ENCODE measurements around the gene TINAG. TPM values are rescaled to one million over a fixed set of nuclear protein-coding genes. Genes with fewer than 3 reads are reported as not detected.

The TINAG gene
- total RNA-seq, 1 donor from 2014 or later = 0.41 TPM

DNA sequence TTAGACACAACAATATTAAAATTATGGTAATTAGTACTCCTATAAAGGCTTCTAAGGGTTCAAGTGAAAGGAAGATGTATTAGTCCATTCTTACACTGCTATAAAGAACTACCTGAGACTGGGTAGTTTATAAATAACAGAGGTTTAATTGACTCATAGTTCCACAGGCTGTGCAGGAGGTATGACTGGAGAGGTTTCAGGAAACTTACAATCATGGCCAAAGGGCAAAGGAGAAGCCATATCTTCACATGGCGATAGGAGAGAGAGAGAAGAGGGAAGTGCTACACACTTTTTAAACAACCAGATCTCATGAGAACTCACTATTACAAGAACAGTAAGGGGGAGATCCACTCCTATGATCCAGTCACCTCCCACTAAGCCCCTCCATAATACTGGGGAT lies 52.9 kb downstream of the TINAG start:
- Histone ChIP-seq H3K27ac (replicated peaks) (no peak overlapping the region), H3K9me3 (replicated peaks) (no peaks in the 10 kb centered on the region), H3K4me1 (no peaks in the 10 kb centered on the region), H3K36me3 (no peaks in the 10 kb centered on the region), H3K27me3 (ENCODE audit: low read depth) (no peaks in the 10 kb centered on the region), H3K4me3 (no peak overlapping the region)
- DNase-seq = no peak
- TF ChIP-seq, protein P1, sequence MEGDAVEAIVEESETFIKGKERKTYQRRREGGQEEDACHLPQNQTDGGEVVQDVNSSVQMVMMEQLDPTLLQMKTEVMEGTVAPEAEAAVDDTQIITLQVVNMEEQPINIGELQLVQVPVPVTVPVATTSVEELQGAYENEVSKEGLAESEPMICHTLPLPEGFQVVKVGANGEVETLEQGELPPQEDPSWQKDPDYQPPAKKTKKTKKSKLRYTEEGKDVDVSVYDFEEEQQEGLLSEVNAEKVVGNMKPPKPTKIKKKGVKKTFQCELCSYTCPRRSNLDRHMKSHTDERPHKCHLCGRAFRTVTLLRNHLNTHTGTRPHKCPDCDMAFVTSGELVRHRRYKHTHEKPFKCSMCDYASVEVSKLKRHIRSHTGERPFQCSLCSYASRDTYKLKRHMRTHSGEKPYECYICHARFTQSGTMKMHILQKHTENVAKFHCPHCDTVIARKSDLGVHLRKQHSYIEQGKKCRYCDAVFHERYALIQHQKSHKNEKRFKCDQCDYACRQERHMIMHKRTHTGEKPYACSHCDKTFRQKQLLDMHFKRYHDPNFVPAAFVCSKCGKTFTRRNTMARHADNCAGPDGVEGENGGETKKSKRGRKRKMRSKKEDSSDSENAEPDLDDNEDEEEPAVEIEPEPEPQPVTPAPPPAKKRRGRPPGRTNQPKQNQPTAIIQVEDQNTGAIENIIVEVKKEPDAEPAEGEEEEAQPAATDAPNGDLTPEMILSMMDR (IDR thresholded peaks at IDR 0.05; ENCODE audit: borderline replicate concordance) = no peak
- intact Hi-C loops (cut with micrococcal nuclease) = no loop called here

DNA sequence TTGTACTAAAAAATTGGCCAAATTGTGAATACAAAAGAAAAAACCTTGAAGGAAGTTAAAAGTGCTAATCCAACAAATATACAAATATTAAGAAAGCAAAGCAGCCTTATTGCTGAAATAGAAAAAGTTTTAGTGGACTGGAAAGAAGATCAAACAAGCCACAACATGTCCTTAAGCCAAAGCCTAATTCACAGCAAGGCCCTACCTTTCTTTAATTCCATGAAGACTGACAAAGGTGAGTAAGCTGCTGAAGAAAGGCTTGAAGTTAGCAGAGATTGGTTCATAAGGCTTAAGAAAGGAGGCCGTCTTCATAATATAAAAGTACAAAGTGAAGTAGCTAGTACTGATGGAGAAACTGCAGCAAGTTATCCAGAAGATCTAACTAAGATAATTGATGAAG lies 53.5 kb downstream of the TINAG start:
- no peaks in the 10 kb centered on the region for H3K9me3 ChIP-seq (replicated peaks)
- DNase-seq = no peak
- no peaks in the 10 kb centered on the region for H3K4me1 ChIP-seq
- H3K27me3 ChIP-seq (ENCODE audit: low read depth) = no peaks in the 10 kb centered on the region
- no peaks in the 10 kb centered on the region for H3K36me3 ChIP-seq
- TF ChIP-seq, protein P1 (IDR thresholded peaks at IDR 0.05; ENCODE audit: borderline replicate concordance) = no peak
- intact Hi-C loops (cut with micrococcal nuclease) = no loop called here
- no peak overlapping the region for H3K27ac ChIP-seq (replicated peaks)
- H3K4me3 ChIP-seq = no peak overlapping the region

DNA sequence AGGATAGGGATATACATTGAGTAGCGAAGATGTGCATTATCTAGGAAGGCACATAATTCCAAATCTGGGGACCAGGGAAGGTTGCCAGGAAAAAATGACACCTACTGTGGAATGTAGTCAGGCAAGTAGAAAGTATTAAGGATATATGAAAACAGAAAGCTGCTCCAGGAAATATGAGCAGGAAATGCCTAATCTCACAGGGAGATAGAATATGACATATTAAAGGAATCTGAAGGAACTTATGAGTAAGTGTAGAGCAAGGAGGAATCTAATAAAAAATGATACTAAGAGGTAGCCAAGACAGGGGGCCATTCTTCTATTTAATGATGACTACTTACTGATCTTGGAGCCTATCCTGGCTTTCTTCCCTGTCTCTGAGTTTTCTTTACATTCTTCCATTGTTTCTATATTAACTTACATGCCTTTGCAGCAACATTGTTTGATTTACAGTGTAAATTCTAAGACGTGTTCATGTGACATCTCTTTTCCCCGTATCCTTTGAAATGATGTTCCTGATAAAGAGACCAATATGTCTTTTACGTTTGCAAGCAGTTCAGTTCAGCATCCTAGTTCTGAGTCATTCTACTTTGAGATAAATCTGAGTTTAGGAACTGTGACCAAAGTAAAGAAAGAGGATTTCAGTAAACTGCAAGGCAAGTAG lies 58.6 kb downstream of the TINAG start:
- DNase-seq = no peak
- H3K27me3 ChIP-seq (ENCODE audit: low read depth) = no peaks in the 10 kb centered on the region
- H3K4me1 ChIP-seq = no peaks in the 10 kb centered on the region
- H3K27ac ChIP-seq (replicated peaks) = no peak overlapping the region
- no peak overlapping the region for H3K4me3 ChIP-seq
- TF ChIP-seq, protein P1 (IDR thresholded peaks at IDR 0.05; ENCODE audit: borderline replicate concordance) = no peak
- intact Hi-C loops (cut with micrococcal nuclease) = no loop called here
- no peaks in the 10 kb centered on the region for H3K9me3 ChIP-seq (replicated peaks)
- H3K36me3 ChIP-seq = no peaks in the 10 kb centered on the region

DNA sequence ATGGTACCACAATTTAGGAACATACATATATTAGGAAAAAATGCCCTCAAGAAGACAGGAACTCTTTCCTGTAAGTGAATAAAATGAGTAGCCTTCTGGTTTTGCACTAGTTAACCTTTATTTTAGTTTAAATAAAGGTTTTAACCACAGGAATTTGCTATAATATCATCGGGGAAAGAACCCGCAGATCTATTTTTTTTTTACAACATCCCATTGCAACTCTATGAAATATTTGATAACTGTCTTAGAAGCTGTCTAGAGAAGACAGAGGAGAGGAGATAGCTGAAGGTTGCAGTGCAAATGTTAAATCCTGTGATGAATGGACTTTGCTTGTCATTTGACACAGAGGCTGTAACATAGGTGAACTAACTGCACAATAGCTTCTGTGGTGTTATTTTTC lies 69.5 kb downstream of the TINAG start:
- H3K9me3 ChIP-seq (replicated peaks) = no peaks in the 10 kb centered on the region
- no peaks in the 10 kb centered on the region for H3K4me1 ChIP-seq
- H3K36me3 ChIP-seq = no peaks in the 10 kb centered on the region
- intact Hi-C loops (cut with micrococcal nuclease) = no loop called here
- no peak overlapping the region for H3K4me3 ChIP-seq
- H3K27me3 ChIP-seq (ENCODE audit: low read depth) = no peaks in the 10 kb centered on the region
- no peak for DNase-seq
- H3K27ac ChIP-seq (replicated peaks) = no peak overlapping the region
- TF ChIP-seq, protein P1 (IDR thresholded peaks at IDR 0.05; ENCODE audit: borderline replicate concordance) = no peak

DNA sequence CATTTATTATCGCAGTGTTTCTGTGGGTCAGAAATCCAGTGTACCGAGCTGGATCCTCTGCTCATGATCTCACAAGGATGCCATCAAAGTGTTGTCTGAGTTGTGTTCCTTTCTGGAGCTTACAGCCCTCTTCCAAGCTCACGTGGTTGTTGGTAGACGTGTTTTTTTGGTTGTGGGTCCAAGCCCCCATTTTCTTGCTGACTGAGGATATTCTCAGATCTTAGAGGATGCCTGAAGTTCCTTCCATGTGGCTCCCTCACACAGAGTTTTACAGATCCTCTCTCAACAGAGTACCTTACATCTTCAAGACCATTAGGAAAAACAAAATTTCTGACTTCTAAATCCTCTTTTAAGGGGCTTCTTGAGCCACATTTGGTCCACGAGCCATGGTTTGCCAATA lies 78.1 kb downstream of the TINAG start:
- H3K27ac ChIP-seq (replicated peaks) = no peak overlapping the region
- intact Hi-C loops (cut with micrococcal nuclease) = no loop called here
- no peak overlapping the region for H3K4me3 ChIP-seq
- TF ChIP-seq, protein P1 (IDR thresholded peaks at IDR 0.05; ENCODE audit: borderline replicate concordance) = no peak
- no peaks in the 10 kb centered on the region for H3K27me3 ChIP-seq (ENCODE audit: low read depth)
- H3K36me3 ChIP-seq = no peaks in the 10 kb centered on the region
- no peaks in the 10 kb centered on the region for H3K9me3 ChIP-seq (replicated peaks)
- H3K4me1 ChIP-seq = no peaks in the 10 kb centered on the region
- DNase-seq = no peak
